HCT116 (cell line): ENCODE measurements around the gene SLC39A10. TPM values are rescaled to one million over a fixed set of nuclear protein-coding genes. Genes with fewer than 3 reads are reported as not detected.

Experiments
- ATAC-seq: fragments of 200-7000 bp; cut with Tn5 transposase; 2 replicates; pipeline ENCODE4 v1.9.1; 2020; ENCODE audit warnings: mild to moderate bottlenecking, moderate library complexity
- BruUV-seq: library from RNA; stranded (reverse); fragments of 400-500 nt; replicated peaks from 2 replicates; lab custom pipeline; 2021; lab: Mats Ljungman, UMichigan
- CTCF ChIA-PET: fragments of 300-600 bp; sonication (Branson Sonifier 250); formaldehyde crosslinking; loops from one replicate; lab custom pipeline; 2021; ENCODE audit warnings: antibody characterized with exemption; lab: Charles Lee
- POLR2A ChIA-PET: fragments of 300-600, 350-600 bp; sonication (Branson Sonifier 250); formaldehyde crosslinking; loops from one replicate; lab custom pipeline; 2021; ENCODE audit warnings: antibody characterized with exemption; lab: Charles Lee
- RAD21 ChIA-PET, 2 experiments: fragments of 300-600 bp; sonication (Branson Sonifier 250); formaldehyde crosslinking; loops; one replicate each; lab custom pipeline; 2023; ENCODE audit warnings: low total read pairs in 2 of 2; ENCODE audit not compliant: uncharacterized antibody in 2 of 2, unreplicated experiment in 2 of 2, low non-redundant PET in 1 of 2; lab: Charles Lee
- DNase-seq: peaks from one replicate; pipeline ENCODE4 v3.0.0-alpha.2; 2010; ENCODE audit warnings: low read depth, low spot score
- H2AFZ ChIP-seq: fragments of 200-600 bp; shearing (Covaris generic), sonication (generic); 2 replicates; pipeline ENCODE4 v1.6.1; 2017; ENCODE audit warnings: low read depth, mixed run types, mixed read lengths, antibody characterized with exemption, low read length; ENCODE audit not compliant: poor library complexity, severe bottlenecking
- H3K27ac ChIP-seq: 2 replicates; pipeline ENCODE4 v1.5.1; 2012; ENCODE audit warnings: low read depth, low read length
- H3K27me3 ChIP-seq: fragments of 200-600 bp; sonication (generic); 2 replicates; pipeline ENCODE4 v1.6.1; 2016; ENCODE audit warnings: mixed run types, low read length, mixed read lengths; ENCODE audit not compliant: insufficient read depth
- H3K36me3 ChIP-seq, 2 experiments: fragments of 200-500 bp in 1 of 2; fragments of 200-600 bp in 1 of 2; sonication (Bioruptor generic) in 1 of 2; sonication (generic) in 1 of 2; 2 replicates each; pipeline versions ENCODE4 v1.5.1 to v1.6.1; 2014 to 2016; ENCODE audit warnings: low read length in 2 of 2, inconsistent platforms in 1 of 2, mixed read lengths in 1 of 2, mixed run types in 1 of 2; ENCODE audit not compliant: insufficient read depth in 2 of 2, control insufficient read depth in 1 of 2
- H3K4me1 ChIP-seq, 2 experiments: fragments of 200-600 bp in 1 of 2; sonication (generic) in 1 of 2; 2 replicates each; pipeline versions ENCODE4 v1.5.1 to v1.6.1; 2012 to 2017; ENCODE audit warnings: low read length in 2 of 2, inconsistent platforms in 1 of 2, mild to moderate bottlenecking in 1 of 2, mixed read lengths in 1 of 2, mixed run types in 1 of 2, moderate library complexity in 1 of 2; ENCODE audit not compliant: insufficient read depth in 2 of 2, control insufficient read depth in 1 of 2
- H3K4me2 ChIP-seq: fragments of 200-600 bp; sonication (generic); 2 replicates; pipeline ENCODE4 v1.6.1; 2017; ENCODE audit warnings: mixed run types, low read length, mixed read lengths
- H3K4me3 ChIP-seq, 2 experiments: fragments of 200-600 bp in 1 of 2; sonication (generic) in 1 of 2; replicated peaks in 1 of 2; 2 replicates each; pipeline ENCODE4 v1.5.1; 2011 to 2016; ENCODE audit warnings: low read length in 2 of 2, control low read depth in 1 of 2, low read depth in 1 of 2, mild to moderate bottlenecking in 1 of 2, mixed read lengths in 1 of 2, mixed run types in 1 of 2
- H3K79me2 ChIP-seq: fragments of 200-600 bp; sonication (generic); 2 replicates; pipeline ENCODE4 v1.6.1; 2017; ENCODE audit warnings: mild to moderate bottlenecking, mixed run types, low read length, moderate library complexity, mixed read lengths; ENCODE audit not compliant: insufficient read depth
- H3K9ac ChIP-seq: fragments of 200-600 bp; sonication (generic); 2 replicates; pipeline ENCODE4 v1.6.1; 2016; ENCODE audit warnings: low read length, mixed read lengths
- H3K9me2 ChIP-seq: fragments of 200-600 bp; sonication (generic), shearing (Covaris generic); 2 replicates; pipeline ENCODE4 v1.6.1; 2017; ENCODE audit warnings: mixed run types, mild to moderate bottlenecking, moderate library complexity; ENCODE audit not compliant: insufficient read depth
- H3K9me3 ChIP-seq, 2 experiments: fragments of 200-500 bp in 1 of 2; fragments of 200-600 bp in 1 of 2; sonication (Bioruptor generic) in 1 of 2; sonication (generic) in 1 of 2; 2 replicates each; pipeline ENCODE4 v1.6.1; 2014 to 2017; ENCODE audit warnings: low read length in 2 of 2, mixed read lengths in 2 of 2, inconsistent platforms in 1 of 2, low read depth in 1 of 2, mild to moderate bottlenecking in 1 of 2, mixed run types in 1 of 2, moderate library complexity in 1 of 2; ENCODE audit not compliant: control insufficient read depth in 1 of 2, insufficient read depth in 1 of 2
- H4K20me1 ChIP-seq: fragments of 200-600 bp; sonication (generic), shearing (Covaris generic); 2 replicates; pipeline ENCODE4 v1.6.1; 2017; ENCODE audit warnings: mixed run types, mild to moderate bottlenecking, moderate library complexity; ENCODE audit not compliant: insufficient read depth
- EZH2phosphoT487 ChIP-seq: fragments of 200-600 bp; IDR thresholded peaks from 2 replicates; pipeline ENCODE4 v1.6.1; 2018; ENCODE audit warnings: antibody characterized with exemption, borderline replicate concordance
- SP1 ChIP-seq: IDR thresholded peaks from 2 replicates; pipeline ENCODE4 v1.6.1; 2012; ENCODE audit warnings: low read depth
- SRF ChIP-seq: IDR thresholded peaks from 2 replicates; pipeline ENCODE4 v1.6.1; 2012; ENCODE audit warnings: low read depth
- TCF7L2 ChIP-seq: IDR thresholded peaks from 2 replicates; pipeline ENCODE4 v1.7.0; 2011; ENCODE audit warnings: borderline replicate concordance, inconsistent platforms; ENCODE audit not compliant: insufficient read depth, insufficient read length; ENCODE audit errors: extremely low read depth
- ZNF274 ChIP-seq: fragments of 200-500 bp; sonication (Bioruptor generic); IDR thresholded peaks from 2 replicates; pipeline ENCODE4 v1.6.1; 2014; ENCODE audit warnings: mild to moderate bottlenecking, low read depth, low read length, inconsistent platforms
- intact Hi-C: fragments of 100-400 bp; cut with micrococcal nuclease; formaldehyde crosslinking; loops from 2 replicates; pipeline ENCODE4 v1.10.0; 2022
- total RNA-seq: library from RNA; stranded (reverse); gene quantifications from one replicate; pipeline ENCODE4 v1.2.1, GENCODE V29; 2021; ENCODE audit not compliant: unreplicated experiment
- TF ChIP-seq, protein P1 (sequence below), 3 experiments: fragments of 200-600 bp in 1 of 3; sonication (generic) in 1 of 3; IDR thresholded peaks in 2 of 3; conservative IDR thresholded peaks in 1 of 3; 2 replicates each; pipeline ENCODE4 v1.5.1; 2012 to 2017; ENCODE audit warnings: low read depth in 2 of 3, low read length in 2 of 3, antibody characterized with exemption in 1 of 3, borderline replicate concordance in 1 of 3, control low read depth in 1 of 3, mild to moderate bottlenecking in 1 of 3, mixed read lengths in 1 of 3, mixed run types in 1 of 3, moderate library complexity in 1 of 3; ENCODE audit not compliant: insufficient read depth in 1 of 3
- TF ChIP-seq, protein P2 (sequence below): IDR thresholded peaks from 2 replicates; pipeline ENCODE4 v1.6.1; 2011; ENCODE audit warnings: mild to moderate bottlenecking, low read length, moderate library complexity; ENCODE audit not compliant: insufficient replicate concordance; ENCODE audit errors: extremely low read depth

Gene SLC39A10
- total RNA-seq, 1 experiment from 2014 or later: 59.0 TPM

DNA sequence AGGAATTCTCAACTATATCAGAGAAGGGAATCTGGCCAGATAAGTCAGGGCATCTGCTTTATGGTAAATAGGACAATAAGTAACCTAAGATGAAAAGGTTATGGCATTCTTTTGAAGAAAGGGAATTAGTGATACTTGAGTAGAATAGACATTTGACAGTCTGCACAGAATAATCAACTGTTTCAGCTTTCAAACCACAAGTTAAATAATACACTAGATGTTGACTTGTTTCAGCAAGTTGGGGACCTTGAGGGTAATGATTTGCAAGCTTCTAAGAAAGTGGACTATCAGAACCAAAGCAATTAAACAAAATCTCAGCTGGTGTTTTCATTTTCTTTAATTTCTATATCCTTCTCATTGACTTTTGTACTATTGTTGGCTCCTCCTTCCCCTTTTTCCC is 54.5 kb downstream of the SLC39A10 start:
- TF ChIP-seq, protein P1, sequence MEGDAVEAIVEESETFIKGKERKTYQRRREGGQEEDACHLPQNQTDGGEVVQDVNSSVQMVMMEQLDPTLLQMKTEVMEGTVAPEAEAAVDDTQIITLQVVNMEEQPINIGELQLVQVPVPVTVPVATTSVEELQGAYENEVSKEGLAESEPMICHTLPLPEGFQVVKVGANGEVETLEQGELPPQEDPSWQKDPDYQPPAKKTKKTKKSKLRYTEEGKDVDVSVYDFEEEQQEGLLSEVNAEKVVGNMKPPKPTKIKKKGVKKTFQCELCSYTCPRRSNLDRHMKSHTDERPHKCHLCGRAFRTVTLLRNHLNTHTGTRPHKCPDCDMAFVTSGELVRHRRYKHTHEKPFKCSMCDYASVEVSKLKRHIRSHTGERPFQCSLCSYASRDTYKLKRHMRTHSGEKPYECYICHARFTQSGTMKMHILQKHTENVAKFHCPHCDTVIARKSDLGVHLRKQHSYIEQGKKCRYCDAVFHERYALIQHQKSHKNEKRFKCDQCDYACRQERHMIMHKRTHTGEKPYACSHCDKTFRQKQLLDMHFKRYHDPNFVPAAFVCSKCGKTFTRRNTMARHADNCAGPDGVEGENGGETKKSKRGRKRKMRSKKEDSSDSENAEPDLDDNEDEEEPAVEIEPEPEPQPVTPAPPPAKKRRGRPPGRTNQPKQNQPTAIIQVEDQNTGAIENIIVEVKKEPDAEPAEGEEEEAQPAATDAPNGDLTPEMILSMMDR (IDR thresholded peaks at IDR 0.05 in 2 of 3, conservative IDR thresholded peaks at IDR 0.05 in 1 of 3; ENCODE audit: borderline replicate concordance in 1 of 3, insufficient read depth in 1 of 3, low read depth in 2 of 3, low read length in 2 of 3): no peak
- TF ChIP-seq SRF (no peak), ZNF274 (no peak), SP1 (no peak), EZH2phosphoT487 (no peak), TCF7L2 (no peak)
- TF ChIP-seq, protein P2, sequence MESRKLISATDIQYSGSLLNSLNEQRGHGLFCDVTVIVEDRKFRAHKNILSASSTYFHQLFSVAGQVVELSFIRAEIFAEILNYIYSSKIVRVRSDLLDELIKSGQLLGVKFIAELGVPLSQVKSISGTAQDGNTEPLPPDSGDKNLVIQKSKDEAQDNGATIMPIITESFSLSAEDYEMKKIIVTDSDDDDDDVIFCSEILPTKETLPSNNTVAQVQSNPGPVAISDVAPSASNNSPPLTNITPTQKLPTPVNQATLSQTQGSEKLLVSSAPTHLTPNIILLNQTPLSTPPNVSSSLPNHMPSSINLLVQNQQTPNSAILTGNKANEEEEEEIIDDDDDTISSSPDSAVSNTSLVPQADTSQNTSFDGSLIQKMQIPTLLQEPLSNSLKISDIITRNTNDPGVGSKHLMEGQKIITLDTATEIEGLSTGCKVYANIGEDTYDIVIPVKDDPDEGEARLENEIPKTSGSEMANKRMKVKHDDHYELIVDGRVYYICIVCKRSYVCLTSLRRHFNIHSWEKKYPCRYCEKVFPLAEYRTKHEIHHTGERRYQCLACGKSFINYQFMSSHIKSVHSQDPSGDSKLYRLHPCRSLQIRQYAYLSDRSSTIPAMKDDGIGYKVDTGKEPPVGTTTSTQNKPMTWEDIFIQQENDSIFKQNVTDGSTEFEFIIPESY: no peak
- TF ChIP-seq, all 23 proteins: peak for 0
- Histone ChIP-seq H3K79me2 (peaks cover 8% of the 10 kb centered on the region), H3K27me3 (no peaks in the 10 kb centered on the region), H3K9me3 (no peaks in the 10 kb centered on the region), H3K9me2 (no peaks in the 10 kb centered on the region), H3K36me3 (peaks cover 0 to under 1% of the 10 kb centered on the region in 2 experiments; a peak in 1 of 4 replicates), H3K27ac (no peak overlapping the region), H3K9ac (no peak overlapping the region), H3K4me1 (no peaks in the 10 kb centered on the region; a peak in 1 of 4 replicates), H3K4me2 (no peak overlapping the region), H2AFZ (no peak overlapping the region), H4K20me1 (no peaks in the 10 kb centered on the region), H3K4me3 (no peak overlapping the region)
- POLR2A ChIA-PET: no interaction called here
- CTCF ChIA-PET: no interaction called here
- DNase-seq (no peak), ATAC-seq (no peak)
- BruUV-seq: no TSS peak
- RAD21 ChIA-PET: no interaction called here
- intact Hi-C loops: no loop called here
